Fibroblast of pulmonary artery (primary cell): ENCODE measurements around the gene UCK2.

ENCODE experiments used
- DNase-seq: peaks from one replicate; pipeline ENCODE4 v3.0.0-alpha.2; 2010; ENCODE audit warnings: low read depth
- H3K4me3 ChIP-seq: replicated peaks from 2 replicates; pipeline ENCODE4 v1.5.1; 2011; ENCODE audit warnings: low read depth, mild to moderate bottlenecking, control low read depth, low read length, moderate library complexity
- CTCF ChIP-seq: IDR thresholded peaks from 2 replicates; pipeline ENCODE4 v1.5.1; 2011; ENCODE audit warnings: mild to moderate bottlenecking, control low read depth, low read length, inconsistent platforms; ENCODE audit errors: missing control alignments

Gene UCK2

GRCh38 chr1:165903672-165904071, 76.3 kb downstream of the UCK2 start:
- TF ChIP-seq CTCF, result no peak
- no peak overlapping the region for H3K4me3 ChIP-seq
- DNase-seq, result peak; percentile 76

GRCh38 chr1:165904948-165905347, 77.5 kb downstream of the UCK2 start:
- TF ChIP-seq CTCF, result no peak
- no peak overlapping the region for H3K4me3 ChIP-seq
- no peak for DNase-seq

- H3K4me3 ChIP-seq, result no peak overlapping the region
- DNase-seq, result no peak
- TF ChIP-seq CTCF, result no peak
These were observed 78.4 kb downstream of the UCK2 start for GRCh38 chr1:165905853-165906252.

GRCh38 chr1:165907256-165907857, 79.9 kb downstream of the UCK2 start:
- DNase-seq, result no peak
- no peak for TF ChIP-seq CTCF
- H3K4me3 ChIP-seq, result no peak overlapping the region

- no peak overlapping the region for H3K4me3 ChIP-seq
- DNase-seq, result no peak
- TF ChIP-seq CTCF, result no peak
These were observed 83.5 kb downstream of the UCK2 start for GRCh38 chr1:165910764-165911421.

GRCh38 chr1:165911609-165912281, 84.3 kb downstream of the UCK2 start:
- no peak for TF ChIP-seq CTCF
- DNase-seq, result no peak
- H3K4me3 ChIP-seq, result no peak overlapping the region
